Neural crest cell (in vitro differentiated cells): ENCODE measurements around the gene NR2F1. TPM values are rescaled to one million over a fixed set of nuclear protein-coding genes. Genes with fewer than 3 reads are reported as not detected.

ENCODE experiments used
- DNase-seq: peaks from one replicate; pipeline ENCODE4 v3.0.0; 2021; ENCODE audit warnings: low read depth, mixed read lengths, low spot score
- H3K27ac Mint-ChIP-seq: one replicate; pipeline ENCODE4 v1.8.0; 2021; ENCODE audit warnings: mild to moderate bottlenecking, mixed read lengths; ENCODE audit not compliant: unreplicated experiment
- H3K27me3 Mint-ChIP-seq: 2 replicates; pipeline ENCODE4 v1.8.0; 2021; ENCODE audit warnings: low read depth, mild to moderate bottlenecking, mixed read lengths
- H3K36me3 Mint-ChIP-seq: 2 replicates; pipeline ENCODE4 v1.8.0; 2021; ENCODE audit warnings: low read depth, mild to moderate bottlenecking, mixed read lengths
- H3K4me1 Mint-ChIP-seq: 2 replicates; pipeline ENCODE4 v1.8.0; 2021; ENCODE audit warnings: mixed read lengths
- H3K4me3 Mint-ChIP-seq: one replicate; pipeline ENCODE4 v1.8.0; 2021; ENCODE audit warnings: mild to moderate bottlenecking, mixed read lengths
- H3K9me3 Mint-ChIP-seq: 2 replicates; pipeline ENCODE4 v1.8.0; 2021; ENCODE audit warnings: mixed read lengths
- total RNA-seq: library from RNA; stranded (reverse); gene quantifications from 2 replicates; pipeline ENCODE4 v1.2.1, GENCODE V29; 2021
- TF ChIP-seq, protein P1 (sequence below): fragments of 200-600 bp; sonication (generic); conservative IDR thresholded peaks from 2 replicates; pipeline ENCODE4 v1.5.0; 2021; ENCODE audit warnings: antibody characterized with exemption, mild to moderate bottlenecking

Gene NR2F1
- total RNA-seq, 1 donor from 2014 or later: 411 TPM

DNA sequence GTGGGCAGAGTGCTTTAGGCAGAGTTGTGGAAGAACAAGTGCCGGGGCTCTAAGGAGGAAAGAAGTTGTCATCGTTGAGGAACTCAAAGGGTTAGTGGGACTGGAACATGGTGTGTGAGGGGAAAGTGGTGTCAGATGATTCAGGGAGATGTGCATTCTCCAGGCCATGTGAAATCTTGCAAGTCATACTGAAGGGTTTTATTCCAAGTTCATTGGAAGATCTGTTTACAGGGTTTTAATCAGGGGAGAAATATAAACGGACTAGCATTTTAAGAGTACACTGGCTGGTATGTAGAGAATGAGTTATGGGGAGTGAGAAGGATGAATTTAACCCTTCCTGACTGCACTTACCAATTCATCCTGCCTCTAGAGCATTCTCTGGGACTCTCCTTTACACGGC lies 49.3 kb downstream of the NR2F1 start:
- peaks cover 3% of the 10 kb centered on the region for H3K9me3 Mint-ChIP-seq
- no peak overlapping the region for H3K27ac Mint-ChIP-seq
- TF ChIP-seq, protein P1, sequence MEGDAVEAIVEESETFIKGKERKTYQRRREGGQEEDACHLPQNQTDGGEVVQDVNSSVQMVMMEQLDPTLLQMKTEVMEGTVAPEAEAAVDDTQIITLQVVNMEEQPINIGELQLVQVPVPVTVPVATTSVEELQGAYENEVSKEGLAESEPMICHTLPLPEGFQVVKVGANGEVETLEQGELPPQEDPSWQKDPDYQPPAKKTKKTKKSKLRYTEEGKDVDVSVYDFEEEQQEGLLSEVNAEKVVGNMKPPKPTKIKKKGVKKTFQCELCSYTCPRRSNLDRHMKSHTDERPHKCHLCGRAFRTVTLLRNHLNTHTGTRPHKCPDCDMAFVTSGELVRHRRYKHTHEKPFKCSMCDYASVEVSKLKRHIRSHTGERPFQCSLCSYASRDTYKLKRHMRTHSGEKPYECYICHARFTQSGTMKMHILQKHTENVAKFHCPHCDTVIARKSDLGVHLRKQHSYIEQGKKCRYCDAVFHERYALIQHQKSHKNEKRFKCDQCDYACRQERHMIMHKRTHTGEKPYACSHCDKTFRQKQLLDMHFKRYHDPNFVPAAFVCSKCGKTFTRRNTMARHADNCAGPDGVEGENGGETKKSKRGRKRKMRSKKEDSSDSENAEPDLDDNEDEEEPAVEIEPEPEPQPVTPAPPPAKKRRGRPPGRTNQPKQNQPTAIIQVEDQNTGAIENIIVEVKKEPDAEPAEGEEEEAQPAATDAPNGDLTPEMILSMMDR: no peak
- DNase-seq: no peak
- H3K4me1 Mint-ChIP-seq: peaks cover 32% of the 10 kb centered on the region
- peaks cover 5% of the 10 kb centered on the region for H3K36me3 Mint-ChIP-seq
- no peaks in the 10 kb centered on the region for H3K27me3 Mint-ChIP-seq
- no peak overlapping the region for H3K4me3 Mint-ChIP-seq

DNA sequence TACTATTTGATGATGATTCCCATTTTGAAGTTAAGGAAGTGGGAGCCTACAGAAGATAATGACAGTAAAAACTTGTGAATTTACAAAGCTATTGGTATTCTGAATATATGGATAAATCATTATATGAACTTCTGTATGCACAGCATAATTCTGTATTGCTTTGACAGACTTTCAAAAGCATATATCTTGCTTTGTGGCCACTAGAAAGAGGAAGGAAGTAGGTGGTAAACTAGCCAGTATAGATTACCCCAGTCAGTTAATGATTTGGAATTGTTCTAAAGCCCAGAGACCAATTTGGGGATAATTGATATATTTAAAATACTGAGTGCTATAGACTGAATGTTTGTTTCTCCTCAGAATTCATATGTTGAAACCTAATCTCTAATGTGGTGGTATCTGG lies 53.0 kb downstream of the NR2F1 start:
- Mint-ChIP-seq H3K36me3 (peaks cover 7% of the 10 kb centered on the region), H3K27me3 (no peaks in the 10 kb centered on the region), H3K27ac (no peak overlapping the region), H3K4me3 (no peak overlapping the region), H3K4me1 (peaks cover 39% of the 10 kb centered on the region), H3K9me3 (peaks cover 5% of the 10 kb centered on the region)
- TF ChIP-seq, protein P1: no peak
- DNase-seq: no peak

DNA sequence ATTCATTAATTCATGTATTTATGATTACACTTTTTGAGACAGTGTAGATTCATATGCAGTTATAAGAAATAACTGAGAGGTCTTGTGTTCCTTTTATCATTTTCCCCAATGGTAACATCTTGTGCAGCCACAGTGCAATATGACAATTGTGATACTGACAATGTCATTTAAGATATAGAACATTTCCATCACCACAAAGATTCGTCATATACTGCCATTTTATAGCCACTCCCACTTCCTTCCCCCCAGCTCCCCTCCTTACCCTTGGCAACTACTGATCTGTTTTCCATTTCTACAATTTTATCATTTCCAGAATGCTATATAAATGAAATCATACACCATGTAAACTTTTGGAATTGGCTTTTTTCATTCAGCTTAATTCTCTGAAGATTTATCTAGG lies 53.8 kb downstream of the NR2F1 start:
- Mint-ChIP-seq H3K4me3 (no peak overlapping the region), H3K27ac (no peak overlapping the region), H3K36me3 (peaks cover 7% of the 10 kb centered on the region), H3K4me1 (peaks cover 32% of the 10 kb centered on the region), H3K27me3 (no peaks in the 10 kb centered on the region), H3K9me3 (peaks cover 5% of the 10 kb centered on the region)
- no peak for DNase-seq
- TF ChIP-seq, protein P1: no peak

DNA sequence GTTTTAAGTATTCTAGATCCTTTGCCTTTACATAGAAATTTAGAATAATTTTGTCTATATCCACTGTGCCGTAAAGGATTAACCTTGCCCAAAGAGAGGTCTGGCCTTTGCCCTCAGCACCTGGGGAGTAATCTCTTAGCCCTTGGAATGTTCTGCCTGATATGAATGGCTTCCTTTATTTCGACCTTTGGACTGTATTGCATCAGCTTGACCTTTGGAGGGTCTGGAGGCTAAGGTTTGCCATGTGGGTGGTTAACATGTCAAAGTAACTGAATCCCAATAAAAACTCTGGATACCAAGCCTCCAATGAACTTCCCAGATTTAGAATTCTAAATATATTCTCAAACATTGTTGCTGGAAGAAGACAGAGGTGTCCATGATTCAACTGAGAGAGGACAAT lies 54.7 kb downstream of the NR2F1 start:
- TF ChIP-seq, protein P1: no peak
- peaks cover 7% of the 10 kb centered on the region for H3K36me3 Mint-ChIP-seq

DNA sequence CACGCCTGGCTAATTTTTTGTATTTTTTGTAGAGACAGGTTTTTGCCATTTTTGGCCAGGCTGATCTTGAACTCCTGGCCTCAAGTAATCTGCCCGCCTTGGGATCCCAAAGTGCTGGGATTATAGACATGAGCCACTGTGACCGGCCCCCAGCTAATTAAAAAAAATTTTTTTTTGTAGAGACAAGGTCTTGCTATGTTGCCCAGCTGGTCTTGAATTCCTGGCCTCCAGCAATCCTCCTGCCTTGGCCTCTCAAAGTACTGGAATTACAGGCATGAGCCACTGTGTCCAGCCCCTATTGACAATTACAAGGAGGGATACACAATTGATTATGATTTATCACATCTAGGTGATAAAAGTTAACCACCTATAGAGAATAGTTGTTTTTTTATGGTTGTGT lies 59.5 kb downstream of the NR2F1 start:
- TF ChIP-seq, protein P1: no peak
- peaks cover 3% of the 10 kb centered on the region for H3K36me3 Mint-ChIP-seq
- H3K9me3 Mint-ChIP-seq: peaks cover 2% of the 10 kb centered on the region
- H3K27me3 Mint-ChIP-seq: no peaks in the 10 kb centered on the region
- H3K4me1 Mint-ChIP-seq: peaks cover 9% of the 10 kb centered on the region
- no peak overlapping the region for H3K4me3 Mint-ChIP-seq
- H3K27ac Mint-ChIP-seq: no peak overlapping the region
- no peak for DNase-seq

More for the DNA sequence above, 54.7 kb downstream of the NR2F1 start:
- peaks cover 5% of the 10 kb centered on the region for H3K9me3 Mint-ChIP-seq
- no peak overlapping the region for H3K4me3 Mint-ChIP-seq
- peaks cover 26% of the 10 kb centered on the region for H3K4me1 Mint-ChIP-seq
- H3K27me3 Mint-ChIP-seq: no peaks in the 10 kb centered on the region
- no peak for DNase-seq
- no peak overlapping the region for H3K27ac Mint-ChIP-seq

Other genes starting within 250 kb of the NR2F1 start
- gene NR2F1-AS1, start 2.0 kb upstream of the NR2F1 start, total RNA-seq: 52.4 and 53.1 TPM in 2 replicates
- 0.55 and 0.68 TPM in 2 replicates for gene POU5F2, start 158.4 kb downstream of the NR2F1 start, total RNA-seq